ENCODE results near the gene NUDT6.
A peak's percentile ranks its signal among the peaks of the same experiment; 100 is the strongest.
"Not testable (repeated sequence)": the region's sequence is repeated elsewhere in the genome, so short reads cannot be mapped to it uniquely, and the experiment has no call there.

Gene NUDT6, protein sequence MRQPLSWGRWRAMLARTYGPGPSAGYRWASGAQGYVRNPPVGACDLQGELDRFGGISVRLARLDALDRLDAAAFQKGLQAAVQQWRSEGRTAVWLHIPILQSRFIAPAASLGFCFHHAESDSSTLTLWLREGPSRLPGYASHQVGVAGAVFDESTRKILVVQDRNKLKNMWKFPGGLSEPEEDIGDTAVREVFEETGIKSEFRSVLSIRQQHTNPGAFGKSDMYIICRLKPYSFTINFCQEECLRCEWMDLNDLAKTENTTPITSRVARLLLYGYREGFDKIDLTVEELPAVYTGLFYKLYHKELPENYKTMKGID

DNA sequence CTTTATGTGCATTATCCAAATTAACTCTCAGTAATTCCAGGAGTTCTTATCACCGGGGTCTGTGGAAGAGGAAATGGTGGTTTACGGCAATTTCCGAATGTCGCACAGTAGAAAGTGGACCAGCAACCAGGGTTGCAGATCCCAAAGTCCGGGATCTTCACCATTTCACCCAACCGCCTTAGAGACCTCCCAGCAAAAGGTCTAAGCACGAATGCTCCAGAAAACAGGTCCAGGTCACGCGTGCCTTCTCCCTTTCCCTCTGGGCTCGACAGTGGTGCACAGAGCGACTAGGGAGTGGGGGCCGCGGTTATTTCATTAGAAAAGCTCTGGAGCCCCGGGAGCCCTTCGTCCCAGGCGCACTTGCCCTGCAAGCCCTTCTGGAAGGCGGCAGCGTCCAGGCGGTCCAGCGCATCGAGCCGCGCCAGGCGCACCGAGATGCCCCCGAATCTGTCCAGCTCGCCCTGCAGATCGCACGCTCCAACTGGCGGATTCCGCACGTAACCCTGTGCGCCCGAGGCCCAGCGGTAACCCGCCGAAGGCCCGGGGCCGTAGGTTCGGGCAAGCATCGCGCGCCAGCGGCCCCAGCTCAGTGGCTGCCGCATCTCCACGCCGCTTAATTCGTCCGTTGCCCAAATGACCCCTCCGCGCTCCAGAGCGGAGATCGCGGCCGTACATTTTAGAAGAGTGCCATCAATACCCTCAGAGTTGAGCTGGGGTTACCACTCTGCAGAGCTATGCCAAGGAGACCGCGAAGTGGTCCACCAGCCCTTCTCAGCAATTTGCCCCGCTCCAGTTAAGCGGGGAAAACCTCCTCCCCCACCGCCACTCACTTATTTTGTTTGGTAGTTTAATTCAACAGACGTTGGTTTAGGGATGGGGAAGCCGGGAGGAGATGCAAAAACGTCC lies at the start of gene NUDT6:
Gene NUDT6 (minus strand): TSS at position 627 of the 906 bp plus-strand sequence. CDS start 25 bp downstream, at position 602.
- peak; percentile 95 for DNase-seq

DNA sequence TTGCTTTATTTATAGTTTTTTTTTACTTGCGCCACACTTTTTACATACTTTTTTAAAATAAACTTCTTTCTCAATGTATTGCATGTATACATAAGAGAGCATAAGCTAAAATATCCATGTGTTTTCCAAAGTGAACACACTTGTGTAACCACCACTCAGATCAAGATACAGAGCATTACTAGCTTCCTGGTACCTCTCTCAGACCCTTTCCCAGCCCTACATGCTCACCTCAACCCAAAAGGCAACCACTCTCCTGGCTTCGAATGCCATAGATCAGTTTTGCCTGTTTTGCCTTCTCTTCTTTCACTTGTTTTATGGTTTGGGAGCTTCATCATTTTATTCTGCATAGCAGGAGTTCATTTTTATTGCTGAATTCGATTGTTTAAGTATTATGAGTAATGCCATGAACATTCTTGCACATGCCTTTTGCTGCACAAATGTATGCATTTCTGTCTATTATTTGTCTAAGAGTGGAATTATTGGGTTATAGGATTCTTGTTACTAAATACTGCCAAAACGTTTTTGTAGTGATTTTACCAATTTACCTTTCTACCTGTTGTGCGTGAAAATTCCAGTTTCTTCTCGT lies 45.9 kb upstream of the NUDT6 start:
- no peak for DNase-seq

DNA sequence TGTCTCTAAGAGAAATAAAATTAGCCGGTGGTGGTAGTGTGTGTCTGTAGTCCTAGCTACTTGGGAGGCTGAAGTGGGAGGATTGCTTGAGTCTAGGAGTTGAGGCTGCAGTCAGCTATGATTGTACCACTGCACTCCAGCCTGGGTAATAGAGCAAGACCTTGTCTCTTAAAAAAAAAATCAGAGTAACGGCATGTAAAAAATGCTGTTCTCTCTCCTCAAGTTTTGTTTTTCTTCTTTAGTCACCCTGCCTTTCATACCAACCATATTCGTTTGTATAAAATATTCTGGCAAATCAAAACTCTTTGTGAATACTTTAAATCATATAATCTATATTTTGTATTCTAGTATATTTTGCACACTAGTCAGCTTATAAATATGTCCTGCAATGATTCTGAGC lies 44.8 kb upstream of the NUDT6 start:
- no peak for DNase-seq

DNA sequence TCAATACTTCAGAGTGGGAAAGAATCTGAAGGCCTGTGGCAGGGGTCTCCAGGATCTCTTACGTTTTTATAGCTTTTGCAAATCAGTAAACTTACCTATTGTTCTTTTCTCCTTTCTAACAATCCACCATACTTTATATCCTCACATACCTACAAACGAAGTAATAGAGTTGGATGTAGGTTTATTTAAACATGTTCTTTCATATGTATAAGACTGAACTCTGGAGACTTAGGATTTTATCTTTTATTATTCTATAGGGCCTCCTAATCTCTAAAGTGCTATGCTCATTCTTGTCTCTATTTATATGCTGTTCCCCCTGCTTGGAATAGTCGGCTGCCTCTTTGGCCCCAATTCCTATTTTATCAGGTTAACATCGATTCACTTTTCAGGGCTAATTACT lies 43.8 kb upstream of the NUDT6 start:
- no peak for DNase-seq

DNA sequence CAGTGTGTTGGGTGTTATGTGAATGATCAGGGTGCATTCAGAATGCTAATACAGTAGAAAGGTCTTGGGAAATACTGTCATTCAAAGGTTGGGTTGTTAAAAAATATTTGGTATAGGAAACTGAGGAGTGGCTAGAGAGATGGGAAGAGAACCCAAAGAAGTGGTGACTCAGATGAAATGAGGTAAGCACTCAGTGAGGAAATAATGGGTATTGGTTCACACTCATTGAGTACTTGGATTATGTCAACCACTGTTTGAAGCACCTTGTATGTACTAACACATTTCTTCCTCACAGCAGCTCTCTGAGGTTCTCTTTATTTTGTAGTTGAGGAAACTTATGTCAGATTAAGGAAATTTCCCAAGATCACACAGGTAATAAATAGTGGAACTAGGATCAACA lies 40.8 kb upstream of the NUDT6 start:
- no peak for DNase-seq

DNA sequence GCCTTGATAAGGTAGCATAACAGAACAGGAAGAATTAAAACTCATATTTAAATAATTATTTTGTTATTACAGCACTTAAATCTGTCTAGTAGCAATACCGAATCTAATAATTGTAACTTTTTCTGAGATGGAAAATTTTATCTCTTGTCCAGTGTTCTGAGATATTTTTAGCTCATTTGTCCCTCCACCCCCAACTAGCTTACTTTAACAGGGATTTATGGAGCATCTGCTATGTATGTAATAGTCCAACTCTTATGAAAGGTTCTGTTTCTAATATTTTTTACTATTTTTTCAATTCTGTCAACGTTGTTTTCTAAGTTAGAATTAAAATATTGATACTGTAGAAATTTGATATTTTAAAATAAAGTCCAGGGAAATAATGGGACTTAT lies 38.2 kb upstream of the NUDT6 start:
- no peak for DNase-seq

DNA sequence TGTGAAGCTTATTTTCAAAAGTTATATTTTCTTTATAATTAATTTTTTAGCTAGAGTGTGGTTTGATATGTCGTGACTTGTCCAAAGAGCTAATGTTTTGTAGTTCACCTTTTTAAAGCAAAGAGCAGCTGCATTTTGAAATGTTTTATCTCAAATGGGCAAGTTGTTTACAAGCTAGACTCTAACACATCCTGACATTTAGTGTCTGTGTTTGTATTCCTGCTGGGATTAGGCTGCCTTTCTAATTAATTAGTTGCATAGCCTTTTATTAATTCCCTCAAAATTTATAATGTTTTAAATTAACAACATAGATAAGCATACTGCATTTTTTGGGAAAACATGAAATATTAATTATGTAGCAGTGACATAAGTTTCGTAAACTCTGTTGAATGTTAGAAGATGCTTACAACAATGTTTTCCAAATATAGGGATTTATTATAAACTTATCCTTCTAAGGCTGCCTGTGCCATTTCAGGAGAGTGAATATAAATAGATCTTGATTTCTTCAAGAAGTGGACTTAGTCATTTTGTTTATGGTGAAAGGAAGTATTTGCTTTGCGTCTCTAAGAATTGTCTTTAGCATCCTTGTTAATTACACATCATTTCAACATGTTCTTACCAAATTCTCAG lies 37.7 kb upstream of the NUDT6 start:
- DNase-seq = no peak

DNA sequence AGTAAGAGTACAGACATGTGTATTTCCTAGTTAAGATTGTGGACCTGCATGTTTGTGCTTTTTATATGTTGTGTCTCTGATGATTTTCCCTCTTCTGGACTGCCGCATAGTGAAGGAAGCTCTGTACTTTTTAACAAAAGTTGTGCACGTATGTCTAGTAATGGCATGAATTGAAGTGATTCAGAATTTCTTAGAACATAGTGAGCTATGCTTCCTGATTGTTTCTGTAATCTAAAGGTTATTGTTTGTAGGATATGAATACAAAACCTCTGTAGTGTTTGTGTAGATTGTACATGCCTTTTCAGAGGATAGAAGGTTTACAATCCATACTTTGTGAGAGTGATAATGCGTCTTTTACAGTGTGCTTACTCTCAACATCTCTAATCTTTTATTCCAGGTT lies 37.0 kb upstream of the NUDT6 start:
- DNase-seq = no peak

DNA sequence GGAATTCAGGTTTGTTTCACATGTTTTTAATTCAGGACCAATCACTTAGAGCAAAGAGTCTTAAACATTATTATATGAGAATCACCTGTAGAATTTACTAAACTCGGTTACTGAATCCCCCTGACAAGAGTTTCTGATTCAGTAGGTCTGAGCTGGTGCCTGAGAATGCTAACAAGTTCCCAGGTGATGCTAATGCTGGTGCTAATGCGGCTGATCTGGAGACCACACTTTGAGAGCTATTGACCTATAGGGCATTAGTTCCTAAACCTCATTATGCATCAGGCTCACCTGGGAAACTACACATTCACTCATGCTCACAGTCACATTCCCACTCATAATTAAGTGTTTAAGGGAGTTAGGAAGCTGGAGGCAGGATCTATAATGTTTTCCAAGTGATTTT lies 36.1 kb upstream of the NUDT6 start:
- no peak for DNase-seq

DNA sequence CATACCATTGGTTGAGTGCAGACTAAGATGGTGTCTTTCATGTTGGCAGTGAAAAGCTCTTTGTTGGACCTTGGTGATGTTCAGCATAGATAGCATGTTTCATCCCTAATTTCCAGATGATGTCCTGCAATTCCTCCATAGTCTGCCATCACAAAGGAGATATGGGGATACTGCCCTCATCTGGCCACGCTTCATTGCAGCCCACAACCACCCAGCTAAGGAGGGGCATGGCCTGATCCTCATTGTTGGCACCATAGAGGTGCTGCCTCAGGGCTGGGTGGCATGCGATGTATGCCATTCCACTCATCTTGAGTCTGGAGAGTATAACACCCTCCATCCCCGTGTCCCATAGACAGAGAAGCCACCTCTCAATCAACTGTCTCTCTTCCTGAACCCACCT lies 31.5 kb upstream of the NUDT6 start:
- no peak for DNase-seq

DNA sequence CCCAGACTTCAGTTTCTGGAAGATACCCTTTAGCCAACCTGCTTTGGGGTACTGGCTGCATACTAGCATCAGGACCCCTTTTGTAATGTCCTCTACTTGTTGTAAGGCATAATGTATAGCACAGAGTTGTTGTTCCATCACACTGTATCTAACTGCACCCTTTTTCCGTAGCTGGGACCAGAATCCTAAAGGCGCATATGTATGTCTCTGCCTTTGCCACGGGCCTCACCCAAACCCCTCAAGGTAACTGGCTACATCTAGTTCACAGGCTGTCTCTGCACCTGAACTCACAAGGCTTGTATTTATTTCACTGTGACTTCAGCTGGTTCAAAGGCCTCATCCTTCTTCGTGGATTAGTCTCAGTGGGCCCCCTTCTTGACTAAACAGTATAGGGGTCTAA lies 29.6 kb upstream of the NUDT6 start:
- DNase-seq = no peak

DNA sequence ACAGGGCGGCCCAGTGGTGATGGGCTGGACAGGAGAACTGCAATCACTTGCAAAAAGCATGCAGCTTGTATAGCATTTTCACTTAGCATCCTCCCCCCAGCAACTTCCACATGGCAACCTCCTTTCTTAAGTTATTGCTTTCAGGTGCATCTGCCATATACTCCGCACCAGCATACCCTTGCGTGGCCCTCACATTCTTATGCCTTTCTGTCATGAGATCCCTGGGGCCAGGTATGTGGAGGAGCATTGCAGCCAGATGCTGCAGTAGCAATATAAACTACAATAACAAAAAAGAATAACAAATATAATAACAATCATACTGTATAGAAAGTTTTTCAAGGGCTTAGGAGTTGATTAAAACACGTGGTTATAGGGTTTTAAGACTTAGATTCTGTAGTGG lies 26.3 kb upstream of the NUDT6 start:
- DNase-seq = no peak

DNA sequence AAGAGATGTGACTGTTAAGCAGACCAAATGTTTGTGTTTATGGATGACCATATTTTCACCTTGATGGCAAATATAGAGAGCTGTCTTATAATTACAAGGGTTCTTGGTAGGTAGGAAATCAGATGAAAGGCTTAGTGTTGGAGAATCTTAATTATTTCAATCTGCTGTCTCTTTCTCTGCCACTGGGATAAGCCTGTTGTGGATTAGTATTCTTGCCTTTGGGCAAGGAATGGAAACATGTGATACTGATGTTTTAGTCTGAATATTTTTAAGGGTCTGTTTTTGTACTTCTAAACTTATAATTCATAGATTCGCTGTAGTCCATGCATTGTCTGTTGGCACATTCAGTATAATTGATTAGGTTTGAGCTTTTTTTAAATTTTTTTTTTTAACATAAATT lies 23.7 kb upstream of the NUDT6 start:
- DNase-seq = no peak

DNA sequence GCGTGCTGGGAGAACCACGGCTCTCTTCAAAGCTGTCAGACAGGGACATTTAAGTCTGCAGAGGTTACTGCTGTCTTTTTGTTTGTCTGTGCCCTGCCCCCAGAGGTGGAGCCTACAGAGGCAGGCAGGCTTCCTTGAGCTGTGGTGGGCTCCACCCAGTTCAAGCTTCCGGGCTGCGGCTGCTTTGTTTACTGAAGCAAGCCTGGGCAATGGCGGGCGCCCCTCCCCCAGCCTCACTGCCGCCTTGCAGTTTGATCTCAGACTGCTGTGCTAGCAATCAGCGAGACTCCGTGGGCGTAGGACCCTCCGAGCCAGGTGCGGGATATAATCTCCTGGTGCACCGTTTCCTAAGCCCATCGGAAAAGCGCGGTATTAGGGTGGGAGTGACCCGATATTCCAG lies 22.7 kb upstream of the NUDT6 start:
- DNase-seq = not testable (repeated sequence)

DNA sequence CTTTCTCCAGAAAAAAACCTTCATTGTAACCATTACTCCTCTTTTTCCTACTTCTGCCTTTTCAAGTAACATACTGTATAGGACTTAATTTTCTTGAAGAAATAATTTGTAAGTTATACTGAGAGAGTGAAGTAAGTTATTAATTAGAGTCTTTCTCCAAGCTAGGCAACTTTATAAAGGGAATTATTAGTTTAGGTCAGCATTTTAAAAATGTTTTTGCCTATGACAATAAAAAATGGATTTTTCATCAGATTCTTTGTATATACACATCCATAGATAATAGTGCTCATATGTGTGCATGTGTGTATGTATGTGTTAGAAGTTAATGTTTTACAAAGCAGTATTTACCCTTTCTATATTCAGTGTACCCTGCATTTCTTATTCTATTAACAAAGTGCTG lies 10.4 kb upstream of the NUDT6 start:
- no peak for DNase-seq

DNA sequence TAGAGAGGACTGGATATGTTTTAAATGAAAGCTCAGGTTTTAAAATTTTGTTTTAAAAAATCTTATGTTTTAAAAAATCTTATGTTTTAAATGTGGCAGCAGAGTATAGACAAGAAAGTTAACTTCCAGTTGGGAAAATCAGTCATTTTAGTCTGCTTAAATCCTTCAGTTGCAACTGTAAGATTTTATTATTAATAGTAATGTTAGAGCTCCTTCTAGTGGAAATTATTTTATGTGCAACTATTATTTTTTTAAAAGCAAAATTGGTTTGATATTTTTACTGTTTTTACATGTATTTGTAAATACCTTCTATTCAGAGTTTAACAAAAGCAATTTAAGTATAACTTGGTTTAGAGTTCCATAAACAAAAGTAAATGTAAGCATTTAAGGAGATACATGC lies 8.5 kb upstream of the NUDT6 start:
- no peak for DNase-seq

DNA sequence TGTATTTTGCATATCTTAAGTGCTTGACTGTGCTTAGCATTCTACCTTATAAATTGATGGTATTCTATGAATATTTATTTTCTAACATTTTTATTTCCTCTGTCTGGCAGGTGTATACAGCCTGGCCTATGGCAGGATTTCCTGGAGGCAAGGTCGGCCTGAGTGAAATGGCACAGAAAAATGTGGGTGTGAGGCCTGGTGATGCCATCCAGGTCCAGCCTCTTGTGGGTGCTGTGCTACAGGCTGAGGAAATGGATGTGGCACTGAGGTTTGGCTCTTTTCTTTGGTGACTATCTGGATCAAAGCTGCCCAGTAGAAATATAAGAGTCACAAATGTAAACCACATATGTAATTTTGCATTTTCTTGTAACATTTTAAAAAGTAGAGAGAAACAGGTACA lies 6.5 kb upstream of the NUDT6 start:
- DNase-seq = no peak

DNA sequence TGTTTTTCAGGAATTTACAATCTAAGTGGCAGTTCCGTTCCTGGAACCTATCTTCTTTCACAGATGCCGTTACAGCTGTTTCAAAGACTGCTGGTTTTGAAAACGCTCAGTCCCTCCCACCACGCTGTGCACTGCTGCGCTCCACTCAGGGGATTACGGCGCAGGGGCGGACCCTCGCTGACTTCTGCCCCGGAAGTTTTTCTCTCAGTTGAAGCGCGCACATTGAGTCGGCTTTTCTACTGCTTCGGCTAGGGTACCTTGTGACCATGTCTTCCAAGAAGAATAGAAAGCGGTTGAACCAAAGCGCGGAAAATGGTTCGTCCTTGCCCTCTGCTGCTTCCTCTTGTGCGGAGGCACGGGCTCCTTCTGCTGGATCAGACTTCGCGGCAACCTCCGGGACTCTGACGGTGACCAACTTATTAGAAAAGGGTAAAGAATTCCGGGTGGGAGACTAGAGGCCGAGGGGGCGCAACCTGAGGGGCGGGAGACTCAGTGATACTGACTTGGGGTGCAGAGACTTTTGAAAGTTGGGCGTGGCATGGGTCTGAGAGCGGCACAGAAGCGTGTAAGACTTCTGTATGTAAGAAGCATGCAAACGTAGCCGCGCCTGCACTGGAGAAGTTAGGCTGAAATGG lies 597 bp upstream of the NUDT6 start:
- DNase-seq = no peak

DNA sequence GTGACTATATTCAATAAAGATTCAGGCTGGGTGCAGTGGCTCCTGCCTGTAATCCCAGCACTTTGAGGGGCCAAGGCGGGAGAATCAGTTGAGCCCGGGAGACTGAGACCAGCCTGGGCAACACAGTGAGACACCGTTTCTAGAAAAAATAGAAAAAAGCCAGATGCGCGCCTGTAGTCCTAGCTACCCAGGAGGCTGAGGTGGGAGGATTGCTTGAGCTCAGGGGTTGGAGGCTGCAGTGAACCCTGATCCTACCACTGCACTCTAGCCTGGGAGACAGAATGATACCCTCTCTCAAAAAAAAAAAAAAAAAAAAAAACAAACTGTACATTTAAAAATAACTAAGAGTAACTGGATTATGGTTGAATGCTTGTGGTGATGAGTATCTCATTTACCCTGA lies 1.1 kb downstream of the NUDT6 start:
- DNase-seq = no peak

DNA sequence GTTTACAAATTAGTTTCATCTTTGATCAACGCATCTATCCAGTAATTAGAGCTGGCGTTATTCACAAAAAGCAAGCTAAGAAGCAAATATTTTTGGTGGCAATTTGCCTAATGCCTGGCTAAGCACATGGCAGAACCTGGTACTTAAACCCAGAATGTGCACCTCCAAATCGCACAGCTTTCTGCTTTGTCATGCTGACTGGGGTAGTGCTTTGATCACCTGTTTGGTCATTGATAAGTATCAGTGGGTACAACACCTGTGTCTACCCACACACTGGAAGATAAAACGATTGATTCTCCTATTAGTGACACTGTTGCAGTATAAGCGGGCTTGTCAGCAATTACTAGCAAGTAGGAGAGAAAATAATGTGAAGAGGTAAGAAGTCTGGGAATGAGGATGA lies 1.9 kb downstream of the NUDT6 start:
- DNase-seq = no peak

DNA sequence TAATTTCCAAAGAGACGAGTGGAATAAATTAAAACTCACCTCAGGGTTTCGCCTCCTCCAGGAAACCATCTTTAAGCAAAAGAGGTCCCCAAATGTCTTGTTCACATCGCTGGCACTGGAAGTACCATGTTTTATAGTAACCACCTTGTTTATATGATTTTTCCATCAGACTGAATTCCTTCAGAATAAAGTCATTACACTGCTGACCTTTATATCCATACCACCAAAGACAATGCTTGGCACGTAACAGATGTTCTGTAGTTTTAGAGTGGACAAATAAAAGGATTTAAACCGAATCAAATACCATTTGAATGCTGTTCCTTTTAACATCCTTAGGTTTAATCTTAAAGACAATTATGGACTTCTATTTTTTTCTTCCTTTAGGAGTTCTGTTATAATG lies 4.7 kb downstream of the NUDT6 start:
- DNase-seq = no peak

DNA sequence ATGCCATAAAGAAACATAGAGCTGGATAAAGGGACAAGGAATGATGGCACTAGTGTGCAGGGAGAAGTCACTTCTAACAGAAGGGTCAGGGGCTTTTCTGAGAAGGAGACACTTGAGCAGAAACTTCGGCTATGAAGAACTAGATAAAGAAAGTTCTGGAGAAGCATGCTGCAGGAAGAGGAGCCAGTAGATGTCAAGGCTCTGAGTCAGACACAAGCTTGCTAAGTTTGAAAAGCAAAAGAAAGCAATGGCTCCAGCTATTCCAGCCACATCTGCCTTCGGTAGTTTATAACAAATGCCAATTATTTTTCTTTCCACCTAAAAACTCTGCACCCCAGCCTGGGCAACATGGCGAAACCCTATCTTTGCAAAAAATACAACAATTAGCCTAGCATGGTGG lies 7.5 kb downstream of the NUDT6 start:
- no peak for DNase-seq

DNA sequence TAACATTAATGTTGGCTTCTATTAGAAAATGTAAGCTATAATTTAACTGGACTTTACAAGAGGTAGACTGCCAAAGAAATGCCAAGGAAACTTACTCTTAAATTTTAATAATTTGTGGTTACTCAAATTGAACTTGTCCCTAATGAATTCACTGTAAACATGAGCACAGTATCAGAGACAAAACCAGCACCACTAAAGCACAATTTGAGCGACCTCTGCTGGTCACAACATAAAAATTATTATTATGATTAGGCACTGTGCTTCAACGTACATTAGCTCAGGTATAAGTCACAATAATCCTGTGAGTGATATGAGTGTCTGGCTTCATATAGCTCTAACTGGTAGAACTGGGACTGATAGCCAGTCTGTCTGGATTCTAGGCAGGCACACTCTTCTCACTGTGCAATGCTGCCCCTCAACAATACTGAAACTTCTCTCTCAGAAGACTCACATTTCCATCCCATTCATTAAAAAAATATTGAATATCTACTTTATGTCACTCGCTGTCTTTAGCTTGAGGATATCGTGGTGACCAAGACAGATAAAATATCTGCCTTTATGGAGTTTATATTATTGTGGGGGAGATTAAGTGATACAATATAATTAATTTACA lies 8.0 kb downstream of the NUDT6 start:
- peak; percentile 14 for DNase-seq
